ENCODE results near the gene SF3B1.
A peak's percentile ranks its signal among the peaks of the same experiment; 100 is the strongest.
"Not testable (repeated sequence)": the region's sequence is repeated elsewhere in the genome, so short reads cannot be mapped to it uniquely, and the experiment has no call there.

The SF3B1 gene

DNA sequence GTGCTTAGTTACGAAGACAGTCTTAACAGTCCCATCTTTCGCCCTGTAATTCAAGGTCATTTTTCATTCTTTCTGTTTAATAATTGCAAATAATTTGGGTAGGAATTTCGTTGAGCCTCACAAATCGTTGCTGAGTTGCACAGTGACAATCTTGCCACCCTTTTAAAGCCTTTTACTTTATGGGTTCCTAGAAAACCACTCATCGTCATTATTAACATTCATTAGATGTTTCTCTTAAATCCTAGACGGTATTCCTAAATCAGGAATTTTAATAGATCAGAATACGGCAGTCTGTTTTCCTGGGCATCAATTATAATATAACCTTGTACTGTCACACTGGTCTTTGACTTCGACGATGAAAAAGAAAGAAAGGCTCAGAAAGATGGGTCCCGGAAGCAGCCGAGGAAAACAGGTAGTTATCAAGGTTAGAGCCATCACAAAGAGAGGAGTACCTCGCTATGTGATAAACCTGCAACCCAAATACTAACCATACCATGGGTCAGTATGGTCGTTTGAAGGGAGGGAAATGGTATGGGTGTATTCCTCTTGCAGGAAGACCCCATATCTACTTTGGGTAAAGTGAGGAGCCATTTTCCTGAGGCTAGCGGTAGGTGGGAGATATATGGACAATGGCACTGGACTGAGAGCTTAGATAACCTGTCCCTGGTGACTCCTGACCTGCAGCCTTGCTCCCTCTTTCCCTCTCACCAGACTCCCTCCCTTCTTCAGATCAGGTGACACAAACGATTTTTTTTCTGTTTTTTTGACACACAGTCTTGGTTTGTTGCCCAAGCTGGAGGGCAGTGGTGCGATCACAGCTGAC, 981 bp upstream of the SF3B1 start:
- DNase-seq (ENCODE audit: low read depth), result no peak
- TF ChIP-seq CTCF (IDR thresholded peaks at IDR 0.05; ENCODE audit: control insufficient read depth, insufficient read depth, low read depth, low read length, missing control alignments), result no peak

GRCh38 chr2:197433780-197434438, 919 bp downstream of the SF3B1 start:
- DNase-seq (ENCODE audit: low read depth), result no peak

More for the DNA sequence above, 981 bp upstream of the SF3B1 start:
- peak overlapping the region; percentile 69 for H3K4me3 ChIP-seq (ENCODE audit: control insufficient read depth, low read depth, low read length)

GRCh38 chr2:197432527-197432926, 2.3 kb downstream of the SF3B1 start:
- H3K4me3 ChIP-seq (ENCODE audit: control insufficient read depth, low read depth, low read length); DNase-seq (ENCODE audit: low read depth): not testable (repeated sequence)

More at GRCh38 chr2:197433780-197434438, 919 bp downstream of the SF3B1 start:
- TF ChIP-seq CTCF (IDR thresholded peaks at IDR 0.05; ENCODE audit: control insufficient read depth, insufficient read depth, low read depth, low read length, missing control alignments), result no peak
- H3K4me3 ChIP-seq (ENCODE audit: control insufficient read depth, low read depth, low read length), result peak overlapping the region; percentile 69

DNA sequence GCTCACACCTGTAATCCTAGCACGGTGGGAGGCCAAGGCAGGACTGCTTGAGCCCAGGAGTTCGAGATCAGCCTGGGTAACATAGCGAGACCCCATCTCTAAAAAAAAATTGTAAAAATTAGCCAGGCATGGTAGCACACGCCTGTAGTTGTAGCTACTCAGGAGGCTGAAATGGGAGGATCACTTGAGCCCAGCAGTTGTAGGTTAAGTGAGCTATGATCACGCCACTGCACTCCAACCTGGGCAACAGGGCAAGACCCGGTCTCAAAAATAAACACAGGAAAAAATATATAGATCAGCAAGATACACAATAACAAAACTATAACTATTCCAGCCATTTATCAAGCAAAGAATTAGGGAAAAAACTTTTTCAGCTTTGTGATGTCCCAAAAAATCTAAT, 3.0 kb downstream of the SF3B1 start:
- no peak for DNase-seq (ENCODE audit: low read depth)
- TF ChIP-seq CTCF (IDR thresholded peaks at IDR 0.05; ENCODE audit: control insufficient read depth, insufficient read depth, low read depth, low read length, missing control alignments), result no peak
- no peak overlapping the region for H3K4me3 ChIP-seq (ENCODE audit: control insufficient read depth, low read depth, low read length)

DNA sequence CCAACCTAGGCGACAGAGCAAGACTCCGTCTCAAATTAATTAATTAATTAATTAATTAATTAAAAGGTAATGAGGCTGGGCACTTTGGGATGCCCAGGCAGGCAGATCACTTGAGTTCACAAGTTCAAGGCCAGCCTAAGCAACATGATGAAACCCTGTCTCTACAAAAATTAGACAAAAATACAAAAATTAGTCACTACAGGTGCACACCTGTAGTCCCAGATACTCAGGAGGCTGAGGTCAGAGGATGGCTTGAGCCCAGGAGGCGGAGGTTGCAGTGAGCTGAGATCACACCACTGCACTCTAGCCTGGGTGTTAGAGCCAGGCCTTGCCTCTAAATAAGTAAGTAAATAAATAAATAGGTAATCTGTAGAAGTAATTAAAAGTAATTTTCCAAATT, 6.8 kb downstream of the SF3B1 start:
- no peak for DNase-seq (ENCODE audit: low read depth)
- H3K4me3 ChIP-seq (ENCODE audit: control insufficient read depth, low read depth, low read length), result no peak overlapping the region
- no peak for TF ChIP-seq CTCF (IDR thresholded peaks at IDR 0.05; ENCODE audit: control insufficient read depth, insufficient read depth, low read depth, low read length, missing control alignments)

DNA sequence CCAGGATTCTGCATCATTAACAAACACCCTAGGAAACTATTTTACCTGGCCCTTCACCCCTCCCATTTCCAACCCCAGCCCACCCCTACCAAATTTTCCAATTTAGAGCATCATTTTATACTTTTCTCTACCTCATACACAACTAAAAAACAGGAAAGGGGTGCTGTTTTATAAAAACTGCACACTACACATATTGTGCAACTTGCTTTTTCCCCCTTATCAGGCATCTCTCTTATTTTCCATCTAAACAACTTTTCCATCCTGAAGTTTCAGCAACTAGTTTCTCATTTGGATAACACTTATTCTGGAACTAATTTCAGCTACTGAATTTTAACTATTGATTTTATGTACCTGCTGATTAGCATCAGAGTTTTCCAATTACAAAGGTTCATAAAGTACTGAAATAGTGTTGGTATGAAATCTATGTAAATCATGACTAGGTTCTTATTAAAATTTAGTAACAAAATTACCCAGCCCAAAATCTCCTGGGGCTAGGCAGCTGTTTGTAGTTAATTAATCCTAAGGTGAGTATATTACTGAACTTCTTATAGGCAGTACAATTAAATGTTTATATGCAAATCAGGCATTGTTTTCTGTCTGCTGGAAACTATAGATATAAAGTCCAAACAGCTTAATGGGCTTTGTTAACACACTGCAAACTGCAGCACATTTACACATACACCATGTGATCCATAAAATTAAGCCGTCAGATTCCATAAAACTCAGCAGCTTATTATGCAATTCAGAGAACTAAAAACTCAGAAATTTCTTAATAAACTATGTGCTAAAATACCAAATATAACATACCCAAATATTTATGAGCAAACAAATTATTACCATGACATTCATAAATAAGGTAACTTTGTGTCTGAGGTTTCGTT, 7.9 kb downstream of the SF3B1 start:
- no peak overlapping the region for H3K4me3 ChIP-seq (ENCODE audit: control insufficient read depth, low read depth, low read length)
- no peak for DNase-seq (ENCODE audit: low read depth)
- TF ChIP-seq CTCF (IDR thresholded peaks at IDR 0.05; ENCODE audit: control insufficient read depth, insufficient read depth, low read depth, low read length, missing control alignments), result no peak

Data from AG09309 (cell line).